HG03571 (cell line): ENCODE measurements around the gene MAP4.

Experiments used
- ATAC-seq: cut with Tn5 transposase; IDR thresholded peaks from one replicate; pipeline ENCODE4 v1.9.1; 2021; ENCODE audit not compliant: unreplicated experiment

Gene MAP4

GRCh38 chr3:47870702-47871260 lies 145.4 kb downstream of the MAP4 start:
- ATAC-seq: no peak

GRCh38 chr3:47870156-47870555 lies 146.1 kb downstream of the MAP4 start:
- ATAC-seq: no peak

- ATAC-seq: no peak
Measured at GRCh38 chr3:47868306-47868705, 147.9 kb downstream of the MAP4 start.

GRCh38 chr3:47867451-47868044 lies 148.7 kb downstream of the MAP4 start:
- no peak for ATAC-seq

- ATAC-seq: no peak
Measured at GRCh38 chr3:47865192-47865591, 151.0 kb downstream of the MAP4 start.

GRCh38 chr3:47863391-47864128 lies 152.7 kb downstream of the MAP4 start:
- no peak for ATAC-seq

GRCh38 chr3:47859956-47860605 lies 156.1 kb downstream of the MAP4 start:
- no peak for ATAC-seq

- ATAC-seq: no peak
Measured at GRCh38 chr3:47857151-47857550, 159.1 kb downstream of the MAP4 start.

GRCh38 chr3:47856669-47857068 lies 159.5 kb downstream of the MAP4 start:
- no peak for ATAC-seq

- ATAC-seq: no peak
Measured at GRCh38 chr3:47855461-47856383, 160.5 kb downstream of the MAP4 start.

- no peak for ATAC-seq
Measured at GRCh38 chr3:47854720-47855455, 161.3 kb downstream of the MAP4 start.

- ATAC-seq: no peak
Measured at GRCh38 chr3:47854267-47854666, 161.9 kb downstream of the MAP4 start.

GRCh38 chr3:47852604-47853602 lies 163.3 kb downstream of the MAP4 start:
- ATAC-seq: no peak

- ATAC-seq: no peak
Measured at GRCh38 chr3:47851888-47852603, 164.2 kb downstream of the MAP4 start.

- ATAC-seq: no peak
Measured at GRCh38 chr3:47850564-47851410, 165.4 kb downstream of the MAP4 start.

- ATAC-seq: no peak
Measured at GRCh38 chr3:47849699-47850563, 166.3 kb downstream of the MAP4 start.
